Measurements from ENCODE around the gene ZNF506.
"Not testable (repeated sequence)": the region's sequence is repeated elsewhere in the genome, so short reads cannot be mapped to it uniquely, and the experiment has no call there.

The ZNF506 gene

GRCh38 chr19:19821366-19821951 lies at the start of gene ZNF506:
Gene ZNF506, minus strand, starts transcription at chr19:19821750. Its CDS starts 147 bp downstream, at chr19:19821603.
- no peak for TF ChIP-seq POLR2A (IDR thresholded peaks at IDR 0.05; ENCODE audit: low read depth, low read length)
- DNase-seq (ENCODE audit: insufficient read length, low spot score) = peak; percentile 6
- no peak for FAIRE-seq

- DNase-seq (ENCODE audit: insufficient read length, low spot score); FAIRE-seq: not testable (repeated sequence)
These were observed 48.5 kb upstream of the ZNF506 start for GRCh38 chr19:19870086-19870485.

GRCh38 chr19:19866611-19867248 lies 45.2 kb upstream of the ZNF506 start:
- FAIRE-seq (no peak), DNase-seq (ENCODE audit: insufficient read length, low spot score) (no peak)
- no peak for TF ChIP-seq POLR2A (IDR thresholded peaks at IDR 0.05; ENCODE audit: low read depth, low read length)

- DNase-seq (ENCODE audit: insufficient read length, low spot score) (peak; percentile 59), FAIRE-seq (peak; percentile 82)
- peak; percentile 70 for TF ChIP-seq POLR2A (IDR thresholded peaks at IDR 0.05; ENCODE audit: low read depth, low read length)
These were observed 44.4 kb upstream of the ZNF506 start, which contains the start of gene ZNF253 for GRCh38 chr19:19865750-19866610. Gene ZNF253, plus strand, starts transcription at chr19:19865882. Its CDS starts 115 bp downstream, at chr19:19865997.

- FAIRE-seq = no peak
- DNase-seq (ENCODE audit: insufficient read length, low spot score) = no peak
- TF ChIP-seq POLR2A (IDR thresholded peaks at IDR 0.05; ENCODE audit: low read depth, low read length) = no peak
These were observed 39.3 kb upstream of the ZNF506 start for GRCh38 chr19:19860756-19861390.

- TF ChIP-seq POLR2A (IDR thresholded peaks at IDR 0.05; ENCODE audit: low read depth, low read length) = no peak
- FAIRE-seq (no peak), DNase-seq (ENCODE audit: insufficient read length, low spot score) (no peak)
These were observed 37.2 kb upstream of the ZNF506 start for GRCh38 chr19:19858751-19859150.

GRCh38 chr19:19851740-19852139 lies 30.2 kb upstream of the ZNF506 start:
- DNase-seq (ENCODE audit: insufficient read length, low spot score); FAIRE-seq: not testable (repeated sequence)

GRCh38 chr19:19849056-19849455 lies 27.5 kb upstream of the ZNF506 start:
- DNase-seq (ENCODE audit: insufficient read length, low spot score) = no peak
- FAIRE-seq = no peak
- no peak for TF ChIP-seq POLR2A (IDR thresholded peaks at IDR 0.05; ENCODE audit: low read depth, low read length)

GRCh38 chr19:19847781-19848180 lies 26.2 kb upstream of the ZNF506 start:
- no peak for TF ChIP-seq POLR2A (IDR thresholded peaks at IDR 0.05; ENCODE audit: low read depth, low read length)
- FAIRE-seq (no peak), DNase-seq (ENCODE audit: insufficient read length, low spot score) (no peak)

GRCh38 chr19:19835560-19836038 lies 14.0 kb upstream of the ZNF506 start:
- no peak for TF ChIP-seq POLR2A (IDR thresholded peaks at IDR 0.05; ENCODE audit: low read depth, low read length)
- DNase-seq (ENCODE audit: insufficient read length, low spot score) (no peak), FAIRE-seq (no peak)

- FAIRE-seq = no peak
- no peak for TF ChIP-seq POLR2A (IDR thresholded peaks at IDR 0.05; ENCODE audit: low read depth, low read length)
These were observed 5.3 kb upstream of the ZNF506 start for GRCh38 chr19:19826875-19827274.

GRCh38 chr19:19823916-19824315 lies 2.4 kb upstream of the ZNF506 start:
- no peak for FAIRE-seq
- TF ChIP-seq POLR2A (IDR thresholded peaks at IDR 0.05; ENCODE audit: low read depth, low read length) = no peak
- DNase-seq (ENCODE audit: insufficient read length, low spot score) = no peak

More at GRCh38 chr19:19826875-19827274, 5.3 kb upstream of the ZNF506 start:
- DNase-seq (ENCODE audit: insufficient read length, low spot score) = no peak

GRCh38 chr19:19821976-19822375 lies 426 bp upstream of the ZNF506 start:
- not testable (repeated sequence) for DNase-seq (ENCODE audit: insufficient read length, low spot score); FAIRE-seq

- FAIRE-seq (no peak), DNase-seq (ENCODE audit: insufficient read length, low spot score) (no peak)
- no peak for TF ChIP-seq POLR2A (IDR thresholded peaks at IDR 0.05; ENCODE audit: low read depth, low read length)
These were observed 703 bp downstream of the ZNF506 start for GRCh38 chr19:19820774-19821320.

Data from H54 (cell line).